Pons (tissue), 1 donor: ENCODE results near the gene CACNG4.

Experiments used
- DNase-seq: peaks from one replicate; pipeline ENCODE4 v3.0.0-alpha.2; 2016; ENCODE audit warnings: low spot score

Gene CACNG4

DNA sequence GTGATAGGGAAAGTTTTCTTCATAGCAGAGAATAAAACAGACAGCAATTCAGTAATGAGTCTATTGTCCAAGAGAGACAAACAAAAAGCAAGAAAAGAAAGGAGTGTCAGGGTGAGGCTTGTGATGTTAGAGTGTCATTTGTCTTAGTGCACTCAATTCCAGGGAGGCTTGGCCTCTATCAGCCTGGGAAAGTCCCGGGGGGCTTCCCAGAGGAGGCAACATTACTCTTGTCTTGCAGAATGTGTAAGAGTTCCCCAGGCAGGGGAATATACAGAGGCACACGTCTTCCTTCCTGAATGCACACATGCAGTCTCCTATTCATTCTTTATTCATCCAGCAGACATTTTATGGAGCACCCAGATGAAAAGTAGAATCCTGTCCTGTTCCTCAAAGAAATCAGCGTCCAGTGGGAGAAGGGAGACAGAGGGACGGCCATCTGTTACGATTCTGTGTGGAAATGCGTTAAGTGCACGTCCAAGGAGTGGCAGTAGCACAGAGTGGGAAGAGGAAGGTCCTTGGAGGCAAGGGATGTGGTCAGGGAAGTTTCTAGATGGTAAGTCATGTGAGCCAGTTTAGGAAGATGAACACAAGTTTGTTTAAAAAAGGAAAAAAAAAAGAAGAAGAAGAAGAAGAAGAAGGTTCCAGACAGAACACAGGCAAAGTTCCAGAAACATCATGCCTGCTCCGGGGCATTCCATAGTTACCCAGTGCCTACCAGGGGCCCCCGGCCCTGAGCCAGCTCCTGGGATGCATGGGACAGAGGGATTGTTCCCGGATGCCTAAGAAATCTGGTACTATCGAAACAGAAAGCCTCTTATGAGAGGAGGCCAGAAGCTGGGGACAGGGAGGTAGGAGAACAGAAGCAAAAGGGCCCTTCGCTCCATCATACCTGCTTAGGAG, 21.1 kb downstream of the CACNG4 start:
- DNase-seq = no peak

DNA sequence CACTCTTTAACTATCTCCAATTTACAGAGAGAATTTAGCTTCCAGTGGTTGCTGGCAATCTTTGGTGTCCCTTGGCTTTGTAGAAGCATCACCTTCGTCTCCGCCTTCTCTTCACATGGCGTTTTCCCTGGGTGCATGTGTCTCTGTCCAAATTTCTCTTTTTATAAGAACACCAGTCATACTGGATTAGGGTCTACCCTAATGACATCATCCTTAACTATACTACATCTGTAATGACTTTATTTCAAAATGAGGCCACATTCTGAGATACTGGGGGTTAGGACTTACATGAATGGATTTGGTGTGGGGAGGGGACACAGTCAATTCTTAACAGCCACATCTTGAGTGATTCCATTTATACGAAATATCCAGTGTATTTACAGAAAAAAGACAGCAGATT, 22.2 kb downstream of the CACNG4 start:
- no peak for DNase-seq

DNA sequence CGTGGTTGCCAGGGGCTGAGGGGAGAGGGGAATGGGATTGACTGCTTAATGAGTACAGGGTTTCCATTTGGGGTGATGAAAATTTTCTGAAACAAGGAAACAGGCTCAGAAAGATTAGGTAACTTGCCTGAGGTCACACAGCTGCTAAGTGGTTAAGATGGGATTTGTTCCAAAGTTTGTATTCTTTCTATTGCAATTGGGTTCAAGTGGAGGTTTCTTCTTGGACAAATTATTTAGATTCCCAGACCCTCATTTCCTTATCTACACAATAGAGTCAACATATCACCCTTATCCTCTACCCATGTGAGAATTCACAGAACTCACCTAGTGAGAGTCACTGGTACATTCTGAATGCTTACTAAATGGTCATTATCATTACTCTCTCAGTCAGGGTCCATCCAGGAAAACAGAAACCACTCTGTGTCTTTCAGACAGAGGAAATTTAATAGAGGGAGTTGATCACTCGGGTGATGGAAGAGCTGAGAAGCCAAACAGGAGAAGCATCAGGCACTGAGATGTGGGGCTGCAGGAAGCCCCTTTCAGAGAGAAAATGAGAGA, 22.6 kb downstream of the CACNG4 start:
- DNase-seq = no peak

DNA sequence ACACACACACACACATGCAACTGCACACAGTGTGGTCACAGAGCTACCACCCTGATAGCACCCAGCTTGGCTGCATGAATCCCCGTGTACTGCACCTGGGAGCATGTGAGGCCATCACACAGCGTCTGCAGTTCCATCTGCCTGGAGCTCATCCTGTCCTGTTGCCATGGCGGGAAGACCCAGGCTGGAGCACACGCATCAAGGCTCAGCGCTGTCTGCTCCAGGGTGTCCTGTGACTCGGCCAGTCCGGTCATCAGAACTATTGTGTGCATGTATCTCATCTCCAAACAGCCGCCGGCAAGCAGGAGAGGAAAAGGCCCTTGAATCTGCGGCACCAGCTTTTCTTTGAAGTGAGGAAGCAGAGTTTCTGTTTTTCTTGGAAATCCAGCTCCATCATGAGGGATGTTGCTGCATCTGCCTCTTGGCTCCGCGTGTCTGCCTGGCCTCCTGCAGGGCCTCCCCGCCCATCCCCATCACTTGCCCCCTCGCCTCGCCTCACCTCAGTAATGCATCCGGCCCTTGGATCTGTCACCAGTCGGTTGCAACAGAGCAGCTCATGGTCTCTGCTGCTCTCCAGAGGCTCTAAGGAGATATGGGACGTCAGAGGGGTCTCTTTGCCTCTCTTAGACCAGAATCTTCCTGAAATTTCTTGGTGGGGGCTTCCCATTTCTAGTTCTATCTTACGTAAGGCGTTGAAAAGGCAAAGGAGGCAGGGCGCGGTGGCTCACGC, 23.7 kb downstream of the CACNG4 start:
- DNase-seq = no peak

DNA sequence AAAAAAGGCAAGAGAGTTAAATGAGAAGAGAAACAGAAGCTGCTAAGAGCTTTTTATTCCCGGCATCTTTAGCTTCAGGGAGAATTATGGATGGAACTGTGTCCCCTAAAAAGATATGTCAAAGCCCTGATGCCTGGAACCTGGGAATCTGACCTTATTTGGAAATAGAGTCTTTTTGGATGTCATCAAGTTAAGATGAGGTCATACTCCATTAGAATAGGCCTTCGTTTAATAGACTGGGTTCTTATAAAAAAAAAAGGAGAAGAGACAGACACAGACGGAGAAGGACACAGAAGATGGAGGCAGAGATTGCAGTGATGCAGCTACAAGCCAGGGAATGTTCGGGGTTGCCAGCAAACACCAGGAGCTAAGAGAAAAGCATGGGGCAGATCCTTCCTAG, 24.6 kb downstream of the CACNG4 start:
- DNase-seq = no peak

DNA sequence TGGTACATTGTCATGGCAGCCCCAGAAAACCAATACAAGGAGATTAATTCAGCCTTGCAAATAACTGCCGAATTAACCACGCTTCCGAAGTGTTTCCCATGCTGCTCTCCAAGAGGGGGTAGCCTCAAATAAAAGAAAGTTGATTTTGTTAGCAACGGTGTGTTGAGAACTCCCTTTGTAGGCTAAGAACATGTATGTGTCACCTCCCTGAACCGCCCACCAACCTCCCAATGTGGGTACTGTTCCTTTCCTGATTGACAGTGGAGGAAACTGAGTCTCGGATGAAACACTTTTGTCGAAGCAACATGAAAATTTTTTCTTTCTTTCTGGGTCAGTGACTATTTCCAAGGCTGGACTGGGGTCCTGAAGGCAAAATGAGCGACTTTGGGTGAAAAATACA, 25.1 kb downstream of the CACNG4 start:
- no peak for DNase-seq

DNA sequence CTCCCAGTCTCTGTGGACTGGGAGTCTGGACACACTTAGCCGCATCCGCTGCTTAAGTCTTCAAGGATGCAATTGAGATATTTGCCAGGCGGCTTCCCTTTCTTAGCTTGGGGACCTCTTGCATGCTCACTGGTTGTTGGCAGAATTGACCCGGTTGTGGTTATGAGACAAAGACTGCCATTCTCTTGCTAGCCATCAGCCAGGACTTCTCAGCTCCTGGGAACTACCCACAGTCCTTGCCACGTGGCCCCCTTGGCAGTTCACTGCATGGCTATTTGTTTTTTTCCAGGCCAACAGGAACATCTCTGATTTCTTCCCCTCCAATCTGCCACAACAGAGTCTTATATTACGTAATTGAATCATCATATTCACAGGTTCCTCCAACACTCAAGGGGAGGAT, 25.5 kb downstream of the CACNG4 start:
- DNase-seq = peak; percentile 40

DNA sequence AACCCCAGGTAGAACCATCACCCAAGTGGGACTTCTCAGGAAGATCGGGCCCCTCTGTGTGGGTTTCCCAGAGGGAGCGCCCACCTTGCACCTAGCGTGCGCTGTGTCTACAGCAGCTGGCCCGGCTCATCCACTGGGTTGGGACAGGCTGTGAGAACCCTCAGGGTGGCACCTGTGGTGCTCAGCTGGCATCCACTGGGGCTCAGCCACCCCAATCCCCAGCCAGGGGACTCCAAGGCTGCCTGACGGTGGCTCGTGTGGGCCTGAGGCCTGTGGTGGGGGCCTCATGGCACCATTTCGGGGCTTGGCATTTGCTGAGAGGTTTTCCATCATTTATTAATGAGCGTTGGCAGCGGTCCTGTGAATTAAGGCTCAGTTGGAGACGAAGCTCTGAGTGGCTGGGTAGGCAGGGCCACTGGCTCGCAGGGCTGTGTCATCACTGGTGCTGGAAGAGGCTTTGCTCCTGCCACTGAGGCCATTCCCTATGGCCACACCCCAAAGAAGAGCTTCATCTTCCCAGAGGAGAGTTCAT, 28.5 kb downstream of the CACNG4 start:
- no peak for DNase-seq

DNA sequence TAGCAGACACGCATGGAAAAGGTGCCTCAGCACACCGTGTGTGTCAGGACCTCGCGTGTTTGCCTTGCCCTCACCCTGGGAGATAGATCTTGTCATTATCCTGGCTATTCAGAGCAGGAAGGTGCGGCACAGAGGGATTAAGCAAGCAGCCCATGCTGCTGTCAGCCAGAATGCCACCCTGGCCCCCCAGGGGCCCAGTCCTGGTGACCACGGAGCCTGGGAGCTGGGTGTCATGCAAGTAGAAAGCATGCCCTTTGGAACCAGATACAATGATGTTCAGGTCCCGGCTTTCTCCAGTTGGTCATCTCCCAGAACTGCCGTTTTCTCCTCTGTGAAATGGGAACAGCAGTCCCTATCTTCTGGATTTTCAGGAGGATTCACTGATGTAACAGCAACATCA, 29.9 kb downstream of the CACNG4 start:
- no peak for DNase-seq

DNA sequence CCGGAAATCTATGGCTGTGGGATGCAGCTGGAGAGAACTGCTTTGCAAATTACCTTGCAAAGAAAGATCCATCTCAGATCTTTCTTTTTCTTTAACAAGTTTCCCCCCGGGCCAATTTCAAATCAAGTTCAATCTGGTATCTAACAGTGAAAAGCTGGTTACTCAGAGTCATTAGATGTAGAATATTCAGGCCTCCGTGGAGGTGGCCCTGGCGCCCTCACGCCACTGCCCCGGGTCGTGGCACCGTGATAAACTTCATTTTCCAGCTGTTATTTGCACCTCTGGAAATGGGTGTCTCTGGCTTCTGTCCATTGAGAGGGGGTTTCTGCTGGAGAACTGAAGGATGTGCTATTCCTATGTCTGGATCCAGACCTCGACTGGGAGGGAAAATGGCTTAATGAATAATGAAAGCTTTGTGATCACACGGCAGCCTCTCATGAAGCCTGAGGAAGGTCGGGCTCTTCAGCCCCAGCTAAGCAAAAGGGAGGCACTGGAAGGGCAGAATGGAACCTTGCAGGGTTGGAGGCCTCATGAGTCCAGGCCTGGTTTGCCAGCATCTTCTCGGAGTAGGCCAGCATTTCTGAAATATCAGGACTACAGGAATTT, 30.5 kb downstream of the CACNG4 start:
- DNase-seq = no peak

DNA sequence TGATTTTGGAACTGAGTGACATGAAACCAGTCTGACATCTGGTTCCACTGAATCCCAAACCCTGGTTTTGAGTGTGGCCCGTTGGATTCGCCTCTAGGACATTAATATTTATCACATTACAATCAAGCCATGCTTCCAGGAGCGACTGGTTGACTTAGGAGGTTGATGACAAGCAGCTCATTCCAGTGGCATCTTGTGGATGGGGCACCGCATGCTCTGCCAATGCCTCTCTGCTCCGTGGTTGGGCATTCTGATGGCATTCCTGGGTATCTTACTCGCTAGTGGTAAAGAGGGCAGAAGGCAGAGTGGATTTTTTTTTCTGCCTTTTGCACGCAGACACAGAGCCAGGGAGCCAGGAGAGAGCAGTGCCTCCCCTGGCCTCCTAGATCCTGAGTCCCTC, 31.4 kb downstream of the CACNG4 start:
- no peak for DNase-seq

DNA sequence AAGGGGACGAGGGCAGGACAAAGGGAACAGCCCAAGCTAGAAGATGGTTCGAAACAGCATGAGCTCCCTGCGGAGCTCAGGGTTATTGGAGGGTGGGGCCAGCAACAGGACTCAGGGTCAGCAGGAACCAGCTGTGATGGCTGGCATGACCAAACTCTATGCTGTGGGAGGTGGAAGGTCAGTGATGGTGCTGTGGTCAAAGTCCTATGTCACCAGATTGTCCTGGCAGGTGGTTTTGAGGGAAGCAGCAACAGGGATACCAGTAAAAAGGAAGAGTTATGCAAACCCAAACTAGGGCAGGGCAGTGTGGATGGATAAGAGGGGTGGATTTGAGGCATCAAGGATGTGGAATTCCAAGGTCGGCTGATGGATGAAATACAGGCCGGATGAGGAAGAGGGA, 32.4 kb downstream of the CACNG4 start:
- no peak for DNase-seq

DNA sequence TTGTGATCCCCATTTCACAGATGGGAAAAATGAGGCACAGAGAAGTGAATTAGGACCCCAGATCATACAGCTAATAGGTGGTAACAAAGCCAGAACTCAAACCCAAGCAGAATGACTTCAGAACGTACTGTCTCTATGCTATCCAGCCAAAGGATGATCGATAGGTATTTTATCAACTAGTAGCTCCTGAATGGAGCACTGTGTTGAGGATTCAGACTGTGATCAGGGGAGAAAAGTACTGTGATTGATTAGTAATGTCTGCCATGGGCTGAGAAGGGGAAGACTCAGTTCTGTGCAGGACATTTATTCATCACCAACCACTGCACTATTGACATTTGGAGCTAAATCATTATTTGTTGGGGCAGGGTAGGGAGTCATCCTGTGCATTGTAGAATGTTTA, 38.7 kb downstream of the CACNG4 start:
- DNase-seq = no peak

DNA sequence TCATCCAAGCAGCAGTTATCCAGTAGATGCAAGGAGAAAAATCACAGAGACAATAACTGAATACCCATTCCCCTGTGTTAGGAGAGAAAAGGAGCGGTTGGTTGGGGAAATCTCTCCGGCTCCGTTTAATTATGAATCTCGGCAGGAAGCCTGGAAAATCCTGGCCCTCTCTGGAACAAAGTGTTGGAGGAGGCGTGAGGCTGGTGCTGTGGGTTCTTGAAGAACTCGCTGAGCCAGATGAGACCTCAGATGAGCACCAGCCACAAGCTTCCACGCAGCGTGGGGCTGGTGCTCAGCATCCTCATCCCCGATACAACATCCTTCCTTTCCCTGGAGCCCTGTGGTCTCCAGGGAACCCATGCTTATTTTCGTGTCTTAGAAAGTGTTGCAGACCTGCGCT, 39.7 kb downstream of the CACNG4 start:
- DNase-seq = no peak

DNA sequence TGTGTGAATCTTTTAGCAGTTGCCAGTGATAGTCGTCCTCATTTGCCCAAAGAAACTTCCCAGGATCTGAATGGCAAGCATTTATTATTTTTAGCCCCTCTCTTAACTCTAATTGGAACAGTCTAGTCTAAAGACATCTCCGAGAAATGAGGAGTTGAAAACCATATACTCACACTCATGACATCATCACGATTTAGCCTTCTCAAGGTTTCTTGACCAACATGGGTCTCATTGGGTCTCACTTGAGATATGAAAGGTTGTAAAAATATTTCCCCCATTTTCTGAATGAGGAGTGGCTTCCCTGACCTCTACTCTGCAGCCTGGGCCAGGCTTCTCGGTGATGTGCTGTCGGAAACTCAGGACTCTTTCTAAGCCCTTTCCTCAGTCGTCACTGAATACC, 42.8 kb downstream of the CACNG4 start:
- no peak for DNase-seq

DNA sequence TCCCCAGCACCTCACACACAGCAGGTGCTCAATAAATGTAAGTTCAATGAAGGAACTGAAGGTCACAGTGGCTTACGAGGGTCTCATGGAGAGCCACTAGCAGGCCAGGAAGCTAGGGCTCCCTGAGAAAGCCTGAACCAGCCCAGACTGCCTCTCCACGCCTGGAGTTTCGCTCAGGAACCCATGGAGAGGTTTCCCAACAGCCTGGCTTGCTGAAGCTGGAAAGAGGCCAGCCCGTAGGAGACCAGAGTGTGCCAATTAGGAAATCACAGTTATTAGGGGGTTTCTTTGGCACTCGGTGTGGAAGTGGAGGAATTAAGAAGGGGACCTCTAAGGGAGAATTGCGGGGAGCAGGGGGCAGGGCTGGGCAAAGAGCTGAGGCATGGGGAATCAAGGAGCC, 43.6 kb downstream of the CACNG4 start:
- no peak for DNase-seq

DNA sequence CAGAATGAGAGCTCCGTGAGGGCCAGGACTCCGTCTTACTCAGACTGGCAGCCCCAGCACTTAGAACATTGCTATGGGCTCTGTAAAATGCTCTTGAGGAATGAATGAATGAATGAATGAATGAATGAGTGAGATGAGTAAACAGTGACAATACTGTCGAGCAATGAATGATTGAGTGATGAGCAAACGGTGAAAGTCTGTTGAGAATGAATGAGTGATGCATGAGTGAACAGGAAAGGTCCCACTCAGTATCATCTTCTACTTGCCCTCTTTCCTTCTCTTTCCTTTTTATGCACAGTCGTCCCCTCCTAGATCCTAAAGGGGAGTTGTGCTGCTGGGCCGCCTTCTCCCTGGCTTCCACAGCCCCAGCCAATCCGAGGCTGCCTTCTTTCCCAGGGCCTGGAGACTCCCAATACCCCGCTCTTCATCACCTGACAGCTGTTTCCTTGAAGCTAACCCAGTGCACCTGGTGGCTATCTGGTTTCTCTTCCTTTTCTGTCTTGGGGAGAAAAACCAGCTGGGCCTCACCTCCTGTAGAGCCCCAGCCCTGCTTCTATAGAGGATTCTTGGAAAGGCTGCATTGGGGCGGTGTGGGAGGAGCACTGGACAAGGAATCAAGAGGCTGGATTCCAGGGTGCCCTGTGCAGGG, 47.1 kb downstream of the CACNG4 start:
- no peak for DNase-seq

DNA sequence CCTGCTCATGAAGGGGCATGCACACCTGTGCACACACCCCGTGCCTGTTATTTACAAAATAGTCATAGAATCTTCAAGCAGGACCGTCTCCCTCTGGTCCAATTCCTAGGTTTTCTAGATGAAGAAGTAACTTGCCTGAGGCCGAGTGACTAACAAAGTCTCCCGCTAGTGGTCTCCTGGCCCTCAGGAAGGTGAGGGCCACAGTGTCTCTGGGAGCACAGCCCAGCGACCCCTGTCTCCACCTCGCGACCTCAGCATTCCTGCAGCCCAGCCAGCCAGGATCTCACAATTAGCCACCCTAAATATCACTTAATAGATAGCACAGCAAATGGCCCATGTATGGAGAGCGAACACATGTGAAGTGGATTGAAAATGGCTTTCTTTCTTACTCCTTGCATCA, 49.4 kb downstream of the CACNG4 start:
- DNase-seq = no peak

DNA sequence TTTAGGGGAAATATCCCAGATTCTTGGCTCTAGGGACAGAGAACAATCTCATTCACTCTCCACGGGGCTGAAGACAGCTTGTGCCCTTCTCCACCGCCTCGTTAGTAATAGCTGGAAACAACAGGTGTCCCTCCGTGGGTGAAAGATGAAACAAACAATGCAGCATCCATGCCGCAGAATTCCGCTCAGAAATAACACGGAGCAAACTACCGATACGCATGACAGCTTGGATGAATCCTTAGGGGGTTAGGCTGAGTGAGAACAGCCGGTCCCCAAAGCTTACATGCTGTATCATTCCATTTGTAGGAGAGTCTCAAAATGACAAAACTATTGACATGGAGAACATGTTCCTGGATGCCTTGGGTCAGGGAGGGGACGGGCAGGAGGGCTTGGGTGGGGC, 50.5 kb downstream of the CACNG4 start:
- no peak for DNase-seq

DNA sequence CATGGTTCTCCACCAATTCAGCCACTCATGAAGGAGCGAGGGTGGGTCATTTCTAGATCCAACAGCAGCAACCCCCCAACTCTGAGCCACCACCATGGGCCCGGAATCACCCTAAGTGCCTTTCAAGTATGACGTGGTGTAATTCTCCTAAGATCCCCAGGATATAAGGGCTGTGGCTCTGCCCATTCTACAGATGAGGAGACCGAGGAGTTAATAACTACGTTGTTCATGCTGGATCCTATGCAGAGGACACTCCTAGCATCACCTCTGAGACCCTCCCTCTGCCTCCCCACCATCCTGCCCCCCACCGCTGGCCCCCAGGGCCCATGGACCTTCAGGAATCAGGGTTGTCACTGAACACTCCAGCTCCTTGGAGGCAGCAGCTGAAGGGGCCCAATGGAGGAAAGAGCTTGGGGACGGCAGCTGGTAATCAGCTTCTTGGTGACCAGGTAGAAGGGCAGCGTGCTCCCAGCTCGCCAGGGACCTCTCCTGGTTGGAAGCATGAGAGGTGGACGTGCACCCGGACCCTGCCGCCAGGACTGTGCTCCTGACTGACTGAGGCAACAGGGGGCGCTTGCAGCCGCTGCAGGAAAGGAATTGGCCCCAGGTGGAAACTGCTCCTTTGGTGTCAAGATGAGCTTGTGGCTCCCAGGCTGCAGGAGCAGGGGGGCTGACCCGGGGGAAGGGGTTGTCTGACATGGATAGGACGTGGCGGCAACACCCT, 51.7 kb downstream of the CACNG4 start:
- no peak for DNase-seq

DNA sequence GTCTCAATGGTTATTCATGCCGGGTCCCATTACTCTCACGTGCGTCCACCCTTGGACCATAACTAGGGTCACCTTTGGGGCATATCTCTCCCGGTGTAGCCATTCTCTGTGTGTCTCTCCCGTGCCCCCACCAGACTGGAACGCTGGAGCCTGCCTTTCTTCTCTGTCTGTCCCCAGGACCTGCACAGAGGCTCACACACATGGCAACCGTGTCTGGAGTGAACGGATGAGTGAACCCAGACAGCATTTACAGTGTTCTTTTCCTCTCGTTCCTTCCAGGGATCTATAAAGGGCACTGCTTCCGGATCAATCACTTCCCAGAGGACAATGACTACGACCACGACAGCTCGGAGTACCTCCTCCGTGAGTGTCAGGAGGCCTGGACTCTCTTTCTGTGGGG, 53.4 kb downstream of the CACNG4 start:
- DNase-seq = no peak
